K562 (cell line): ENCODE results near the gene COL23A1. TPM values are rescaled to one million over a fixed set of nuclear protein-coding genes. Genes with fewer than 3 reads are reported as not detected.

Source experiments
- EP400 ChIP-seq: fragments of 450-650 bp; IDR thresholded peaks from 2 replicates; pipeline ENCODE4 v1.6.1; 2017; ENCODE audit warnings: antibody characterized with exemption, mild to moderate bottlenecking, moderate library complexity
- NFIC ChIP-seq: fragments of 450-650 bp; IDR thresholded peaks from 2 replicates; pipeline ENCODE4 v1.6.1; 2017; ENCODE audit warnings: mild to moderate bottlenecking, inconsistent platforms
- RBM22 ChIP-seq: fragments of 200-400 bp; formaldehyde crosslinking; IDR thresholded peaks from 2 replicates; pipeline ENCODE4 v1.6.1; 2018; ENCODE audit warnings: low read length, low read depth; ENCODE audit not compliant: poor library complexity, severe bottlenecking
- SAP30 ChIP-seq: fragments of 200-600 bp; sonication (generic); IDR thresholded peaks from 2 replicates; pipeline ENCODE4 v1.6.1; 2012; ENCODE audit warnings: borderline replicate concordance, low read depth, mild to moderate bottlenecking, moderate library complexity, low read length, control low read depth, inconsistent platforms; ENCODE audit not compliant: insufficient read depth, poor library complexity, severe bottlenecking
- TCF3 ChIP-seq: sonication (generic); formaldehyde crosslinking; IDR thresholded peaks from 2 replicates; pipeline ENCODE4 v1.4.0; 2020; ENCODE audit warnings: mild to moderate bottlenecking, missing genetic modification reagents
- ZNF57 ChIP-seq: fragments of 450-650 bp; formaldehyde crosslinking; IDR thresholded peaks from 2 replicates; pipeline ENCODE4 v1.4.0; 2020; ENCODE audit warnings: mild to moderate bottlenecking, moderate library complexity
- polyA plus RNA-seq, 8 experiments: library from polyadenylated mRNA; depleted of rRNA in 4 of 8; stranded (reverse) in 5 of 8; unstranded in 3 of 8; fragments of >200 nt; fragmentation: Nextera tagmentation in 2 of 8; fragmentation: Illumina TruSeq in 1 of 8; extraction: Ambion mirVana in 2 of 8; extraction: Trizol in 1 of 8; gene quantifications; 2 replicates each; pipeline versions ENCODE4 v1.2.1 to v1.2.3, GENCODE V29; 2011 to 2014; ENCODE audit warnings: inconsistent platforms in 1 of 8, missing spikeins in 1 of 8
- total RNA-seq, 7 experiments: library from RNA; depleted of rRNA in 6 of 7; stranded (reverse); fragments of >200 nt in 6 of 7; fragmentation: Illumina TruSeq in 2 of 7; extraction: Trizol in 2 of 7; gene quantifications; 2 replicates each; pipeline versions ENCODE4 v1.2.1 to v1.2.3, GENCODE V29; 2011 to 2021; ENCODE audit warnings: low replicate concordance in 1 of 7
- TF ChIP-seq, protein P1 (sequence below), 2 experiments: fragments of 450-650 bp; IDR thresholded peaks; 2 replicates each; pipeline ENCODE4 v1.6.1; 2016; ENCODE audit warnings: mild to moderate bottlenecking in 2 of 2, borderline replicate concordance in 1 of 2, low read depth in 1 of 2, moderate library complexity in 1 of 2
- TF ChIP-seq, protein P2 (sequence below), 3 experiments: fragments of 200-800 bp in 1 of 3; sonication (Bioruptor generic) in 1 of 3; sonication (generic) in 1 of 3; formaldehyde crosslinking in 1 of 3; IDR thresholded peaks; 2 replicates each; pipeline versions ENCODE4 v1.6.1 to v1.8.0; 2016 to 2022; ENCODE audit warnings: mild to moderate bottlenecking in 2 of 3, missing compliant biosample characterization in 2 of 3, missing genetic modification characterization in 2 of 3, missing genetic modification reagents in 1 of 3
- TF ChIP-seq, protein P3 (sequence below): fragments of 250-450 bp; sonication (Bioruptor Pico); IDR thresholded peaks from 2 replicates; pipeline ENCODE4 v1.5.0; 2022; ENCODE audit warnings: mild to moderate bottlenecking
- TF ChIP-seq, protein P4 (sequence below): sonication (generic); formaldehyde crosslinking; IDR thresholded peaks from 2 replicates; pipeline ENCODE4 v1.9.0; 2022; ENCODE audit warnings: mild to moderate bottlenecking, missing genetic modification reagents
- TF ChIP-seq, protein P5 (sequence below), 2 experiments: fragments of 450-650 bp; conservative IDR thresholded peaks; 2 replicates each; pipeline ENCODE4 v1.6.1; 2017; ENCODE audit warnings: mild to moderate bottlenecking in 2 of 2, moderate library complexity in 2 of 2

The COL23A1 gene
- total and polyA plus RNA-seq, 9 of the 15 experiments (the other 6 are each of a cell fraction or from before 2014, with no cell fraction given) = 0.09 TPM; not detected in 8

DNA sequence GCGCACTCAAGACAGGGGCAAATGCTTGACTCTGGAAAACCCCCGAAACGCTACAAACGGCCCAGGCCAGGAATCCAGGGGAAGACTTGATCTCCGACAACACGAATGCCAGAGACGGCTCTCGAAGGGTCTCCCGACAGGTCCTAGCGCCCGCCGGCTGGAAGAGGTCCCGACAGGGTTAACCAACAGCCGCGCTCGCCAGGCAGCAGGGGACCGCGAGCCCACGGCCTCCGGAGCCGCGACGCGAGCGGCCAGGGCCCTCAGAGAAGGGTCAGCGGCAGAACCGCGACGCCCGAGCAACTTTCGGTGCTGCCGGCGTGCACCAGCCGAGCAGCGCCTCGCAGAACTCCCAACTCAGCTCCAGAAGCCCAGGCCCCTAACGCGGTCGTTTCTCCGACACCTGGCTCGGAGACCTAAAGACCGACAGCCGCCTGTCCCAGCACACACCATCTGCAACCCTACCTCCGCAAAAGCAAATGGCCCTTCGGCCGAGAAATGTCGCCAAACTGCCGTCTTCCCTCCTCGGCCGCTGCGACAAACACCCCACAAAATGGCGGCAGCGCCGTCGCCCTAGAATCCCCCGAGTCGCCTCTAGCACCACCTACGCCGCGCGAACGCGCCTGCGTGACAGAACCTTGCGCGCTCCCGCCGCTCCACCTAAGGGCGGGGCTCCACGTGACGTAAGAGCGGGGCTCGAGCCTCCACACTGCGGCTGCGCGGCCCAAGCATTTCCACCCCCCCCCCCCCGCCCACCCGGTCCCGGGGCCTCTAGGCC, 36.5 kb upstream of the COL23A1 start, which contains the start of gene CLK4 (continued):
- TF ChIP-seq, protein P1, sequence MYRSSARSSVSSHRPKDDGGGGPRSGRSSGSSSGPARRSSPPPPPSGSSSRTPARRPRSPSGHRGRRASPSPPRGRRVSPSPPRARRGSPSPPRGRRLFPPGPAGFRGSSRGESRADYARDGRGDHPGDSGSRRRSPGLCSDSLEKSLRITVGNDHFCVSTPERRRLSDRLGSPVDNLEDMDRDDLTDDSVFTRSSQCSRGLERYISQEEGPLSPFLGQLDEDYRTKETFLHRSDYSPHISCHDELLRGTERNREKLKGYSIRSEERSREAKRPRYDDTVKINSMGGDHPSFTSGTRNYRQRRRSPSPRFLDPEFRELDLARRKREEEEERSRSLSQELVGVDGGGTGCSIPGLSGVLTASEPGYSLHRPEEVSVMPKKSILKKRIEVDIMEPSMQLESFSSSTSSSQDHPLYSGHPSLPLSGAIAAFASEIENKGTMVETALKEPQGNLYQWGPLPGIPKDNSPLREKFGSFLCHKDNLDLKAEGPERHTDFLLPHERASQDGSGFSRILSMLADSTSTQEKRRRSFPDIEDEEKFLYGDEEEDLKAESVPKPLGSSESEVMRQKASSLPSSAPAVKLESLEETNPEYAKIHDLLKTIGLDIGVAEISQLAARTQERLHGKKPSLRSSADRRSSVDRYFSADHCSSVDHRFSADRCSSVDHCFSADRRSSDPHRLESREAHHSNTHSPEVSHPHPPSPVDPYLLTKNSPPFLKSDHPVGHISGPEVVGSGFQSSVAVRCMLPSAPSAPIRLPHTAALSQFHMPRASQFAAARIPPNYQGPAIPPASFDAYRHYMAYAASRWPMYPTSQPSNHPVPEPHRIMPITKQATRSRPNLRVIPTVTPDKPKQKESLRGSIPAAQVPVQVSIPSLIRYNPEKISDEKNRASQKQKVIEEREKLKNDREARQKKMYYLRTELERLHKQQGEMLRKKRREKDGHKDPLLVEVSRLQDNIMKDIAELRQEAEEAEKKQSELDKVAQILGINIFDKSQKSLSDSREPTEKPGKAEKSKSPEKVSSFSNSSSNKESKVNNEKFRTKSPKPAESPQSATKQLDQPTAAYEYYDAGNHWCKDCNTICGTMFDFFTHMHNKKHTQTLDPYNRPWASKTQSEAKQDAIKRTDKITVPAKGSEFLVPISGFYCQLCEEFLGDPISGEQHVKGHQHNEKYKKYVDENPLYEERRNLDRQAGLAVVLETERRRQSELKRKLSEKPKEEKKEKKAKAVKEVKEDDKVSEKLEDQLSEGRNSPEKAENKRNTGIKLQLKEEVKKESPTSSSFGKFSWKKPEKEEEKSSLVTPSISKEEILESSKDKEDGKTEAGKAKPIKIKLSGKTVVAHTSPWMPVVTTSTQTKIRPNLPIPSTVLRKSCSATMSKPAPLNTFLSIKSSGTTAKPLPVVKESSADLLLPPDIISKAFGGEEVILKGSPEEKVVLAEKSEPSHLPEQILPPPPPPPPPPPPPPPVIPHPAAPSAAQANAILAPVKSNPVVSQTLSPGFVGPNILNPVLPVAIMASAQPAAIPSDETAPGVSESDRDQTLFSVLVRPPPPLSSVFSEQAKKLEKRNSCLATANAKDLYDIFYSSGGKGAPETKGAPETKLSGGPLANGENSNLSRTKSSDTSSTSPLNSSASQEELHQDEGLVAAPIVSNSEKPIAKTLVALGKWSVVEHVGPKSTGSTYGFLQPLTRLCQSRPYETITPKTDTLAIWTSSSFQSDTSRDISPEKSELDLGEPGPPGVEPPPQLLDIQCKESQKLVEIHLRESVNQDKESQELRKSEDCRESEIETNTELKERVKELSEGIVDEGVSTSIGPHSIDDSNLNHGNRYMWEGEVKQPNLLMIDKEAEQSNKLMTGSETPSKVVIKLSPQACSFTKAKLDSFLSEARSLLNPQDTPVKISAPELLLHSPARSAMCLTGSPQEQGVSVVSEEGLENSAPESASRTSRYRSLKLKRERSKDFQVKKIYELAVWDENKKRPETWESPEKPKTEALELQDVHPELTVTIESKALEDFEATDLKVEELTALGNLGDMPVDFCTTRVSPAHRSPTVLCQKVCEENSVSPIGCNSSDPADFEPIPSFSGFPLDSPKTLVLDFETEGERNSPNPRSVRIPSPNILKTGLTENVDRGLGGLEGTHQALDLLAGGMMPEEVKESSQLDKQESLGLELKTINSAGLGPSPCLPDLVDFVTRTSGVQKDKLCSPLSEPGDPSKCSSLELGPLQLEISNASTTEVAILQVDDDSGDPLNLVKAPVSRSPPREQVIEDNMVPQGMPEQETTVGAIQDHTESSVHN (IDR thresholded peaks at IDR 0.05; ENCODE audit: borderline replicate concordance in 1 of 2, low read depth in 1 of 2) = no peak
- TF ChIP-seq, protein P2, sequence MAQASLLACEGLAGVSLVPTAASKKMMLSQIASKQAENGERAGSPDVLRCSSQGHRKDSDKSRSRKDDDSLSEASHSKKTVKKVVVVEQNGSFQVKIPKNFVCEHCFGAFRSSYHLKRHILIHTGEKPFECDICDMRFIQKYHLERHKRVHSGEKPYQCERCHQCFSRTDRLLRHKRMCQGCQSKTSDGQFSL (CRISPR knock-in tag; IDR thresholded peaks at IDR 0.05) = no peak
- TF ChIP-seq, protein P2 (tag; IDR thresholded peaks at IDR 0.05) = peak in 1 of 2 experiments; percentile 94; a peak in 2 of 4 replicates
- TF ChIP-seq EP400 (peak; percentile 86), SAP30 (peak; percentile 79), RBM22 (peak; percentile 81), NFIC (peak; percentile 57), ZNF57 (CRISPR knock-in tag) (0 out of 2 replicates have a peak, but pooled peaks have one; percentile 31), TCF3 (CRISPR knock-in tag) (no peak)
- TF ChIP-seq, protein P3, sequence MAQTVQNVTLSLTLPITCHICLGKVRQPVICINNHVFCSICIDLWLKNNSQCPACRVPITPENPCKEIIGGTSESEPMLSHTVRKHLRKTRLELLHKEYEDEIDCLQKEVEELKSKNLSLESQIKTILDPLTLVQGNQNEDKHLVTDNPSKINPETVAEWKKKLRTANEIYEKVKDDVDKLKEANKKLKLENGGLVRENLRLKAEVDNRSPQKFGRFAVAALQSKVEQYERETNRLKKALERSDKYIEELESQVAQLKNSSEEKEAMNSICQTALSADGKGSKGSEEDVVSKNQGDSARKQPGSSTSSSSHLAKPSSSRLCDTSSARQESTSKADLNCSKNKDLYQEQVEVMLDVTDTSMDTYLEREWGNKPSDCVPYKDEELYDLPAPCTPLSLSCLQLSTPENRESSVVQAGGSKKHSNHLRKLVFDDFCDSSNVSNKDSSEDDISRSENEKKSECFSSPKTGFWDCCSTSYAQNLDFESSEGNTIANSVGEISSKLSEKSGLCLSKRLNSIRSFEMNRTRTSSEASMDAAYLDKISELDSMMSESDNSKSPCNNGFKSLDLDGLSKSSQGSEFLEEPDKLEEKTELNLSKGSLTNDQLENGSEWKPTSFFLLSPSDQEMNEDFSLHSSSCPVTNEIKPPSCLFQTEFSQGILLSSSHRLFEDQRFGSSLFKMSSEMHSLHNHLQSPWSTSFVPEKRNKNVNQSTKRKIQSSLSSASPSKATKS (CRISPR knock-in tag) = no peak
- TF ChIP-seq, protein P4, sequence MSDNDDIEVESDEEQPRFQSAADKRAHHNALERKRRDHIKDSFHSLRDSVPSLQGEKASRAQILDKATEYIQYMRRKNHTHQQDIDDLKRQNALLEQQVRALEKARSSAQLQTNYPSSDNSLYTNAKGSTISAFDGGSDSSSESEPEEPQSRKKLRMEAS (CRISPR knock-in tag) = peak; percentile 27; the same call in 1 of the 2 replicates
- TF ChIP-seq, protein P5, sequence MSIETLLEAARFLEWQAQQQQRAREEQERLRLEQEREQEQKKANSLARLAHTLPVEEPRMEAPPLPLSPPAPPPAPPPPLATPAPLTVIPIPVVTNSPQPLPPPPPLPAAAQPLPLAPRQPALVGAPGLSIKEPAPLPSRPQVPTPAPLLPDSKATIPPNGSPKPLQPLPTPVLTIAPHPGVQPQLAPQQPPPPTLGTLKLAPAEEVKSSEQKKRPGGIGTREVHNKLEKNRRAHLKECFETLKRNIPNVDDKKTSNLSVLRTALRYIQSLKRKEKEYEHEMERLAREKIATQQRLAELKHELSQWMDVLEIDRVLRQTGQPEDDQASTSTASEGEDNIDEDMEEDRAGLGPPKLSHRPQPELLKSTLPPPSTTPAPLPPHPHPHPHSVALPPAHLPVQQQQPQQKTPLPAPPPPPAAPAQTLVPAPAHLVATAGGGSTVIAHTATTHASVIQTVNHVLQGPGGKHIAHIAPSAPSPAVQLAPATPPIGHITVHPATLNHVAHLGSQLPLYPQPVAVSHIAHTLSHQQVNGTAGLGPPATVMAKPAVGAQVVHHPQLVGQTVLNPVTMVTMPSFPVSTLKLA (conservative IDR thresholded peaks at IDR 0.05) = peak in 1 of 2 experiments; percentile 72; a peak in 3 of 4 replicates
